NT2/D1 (cell line): ENCODE measurements around the gene ALDH1L2.

Experiments used
- DNase-seq: peaks from one replicate; pipeline ENCODE4 v3.0.0-alpha.2; 2011; ENCODE audit warnings: low read depth, low spot score
- H3K27me3 ChIP-seq: 2 replicates; pipeline ENCODE4 v1.6.0; 2011; ENCODE audit warnings: mild to moderate bottlenecking; ENCODE audit not compliant: insufficient read length, insufficient read depth
- H3K36me3 ChIP-seq: 2 replicates; pipeline ENCODE4 v1.6.1; 2011; ENCODE audit warnings: mild to moderate bottlenecking, low read length, mixed read lengths; ENCODE audit not compliant: insufficient read depth, insufficient read length
- H3K4me1 ChIP-seq: 2 replicates; pipeline ENCODE4 v1.5.1; 2011; ENCODE audit not compliant: insufficient read depth, insufficient read length
- H3K4me3 ChIP-seq: 2 replicates; pipeline ENCODE4 v1.5.1; 2011; ENCODE audit warnings: low read depth; ENCODE audit not compliant: insufficient read length
- H3K9ac ChIP-seq: 2 replicates; pipeline ENCODE4 v1.6.0; 2011; ENCODE audit warnings: low read depth; ENCODE audit not compliant: insufficient read length
- H3K9me3 ChIP-seq: 2 replicates; pipeline ENCODE4 v1.5.1; 2011; ENCODE audit warnings: mild to moderate bottlenecking, low read length; ENCODE audit not compliant: insufficient read depth
- SUZ12 ChIP-seq: IDR thresholded peaks from 2 replicates; pipeline ENCODE4 v1.6.1; 2011; ENCODE audit not compliant: insufficient read length, insufficient read depth; ENCODE audit errors: extremely low read depth
- YY1 ChIP-seq: IDR thresholded peaks from 2 replicates; pipeline ENCODE4 v1.6.1; 2011; ENCODE audit not compliant: insufficient read length, insufficient read depth
- ZNF274 ChIP-seq: IDR thresholded peaks from 2 replicates; pipeline ENCODE4 v1.6.1; 2011; ENCODE audit warnings: mild to moderate bottlenecking, low read depth, low read length

The ALDH1L2 gene

DNA sequence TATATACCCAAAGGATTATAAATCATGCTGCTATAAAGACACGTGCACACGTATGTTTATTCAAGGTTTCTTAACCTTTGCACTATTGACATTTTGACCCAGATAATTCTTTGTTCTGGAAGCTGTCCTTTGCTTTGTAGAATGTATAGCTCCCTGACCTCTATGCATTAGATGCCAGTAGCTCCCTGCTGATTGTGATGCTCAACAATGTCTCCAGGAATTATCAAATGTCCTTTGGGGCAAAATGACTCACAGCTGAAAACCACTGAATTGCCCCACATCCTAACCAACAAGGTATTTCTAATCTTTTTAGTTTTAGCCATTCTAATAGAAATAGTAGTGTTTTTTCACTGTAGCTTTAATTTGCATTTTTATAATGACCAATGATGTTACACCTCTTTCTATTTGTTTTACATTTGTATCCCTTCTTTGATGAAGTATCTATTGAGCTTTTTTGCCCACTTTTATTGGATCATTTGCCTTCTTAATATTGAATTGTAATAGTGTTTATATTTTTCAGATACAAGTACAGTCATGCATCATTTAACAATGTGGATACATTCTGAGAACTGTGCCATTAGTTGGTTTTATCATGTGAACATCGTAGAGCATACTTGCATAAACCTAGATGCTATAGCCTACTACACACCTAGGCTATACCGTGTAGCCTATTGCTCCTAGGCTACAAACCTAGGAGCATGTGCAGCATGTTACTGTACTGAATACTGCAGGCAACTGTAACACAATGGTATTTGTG lies 108.5 kb downstream of the ALDH1L2 start:
- Histone ChIP-seq H3K27me3 (no peaks in the 10 kb centered on the region), H3K36me3 (no peaks in the 10 kb centered on the region), H3K4me1 (no peaks in the 10 kb centered on the region), H3K9ac (no peak overlapping the region), H3K9me3 (no peaks in the 10 kb centered on the region), H3K4me3 (no peak overlapping the region)
- no peak for DNase-seq
- TF ChIP-seq YY1 (no peak), ZNF274 (no peak), SUZ12 (no peak)

DNA sequence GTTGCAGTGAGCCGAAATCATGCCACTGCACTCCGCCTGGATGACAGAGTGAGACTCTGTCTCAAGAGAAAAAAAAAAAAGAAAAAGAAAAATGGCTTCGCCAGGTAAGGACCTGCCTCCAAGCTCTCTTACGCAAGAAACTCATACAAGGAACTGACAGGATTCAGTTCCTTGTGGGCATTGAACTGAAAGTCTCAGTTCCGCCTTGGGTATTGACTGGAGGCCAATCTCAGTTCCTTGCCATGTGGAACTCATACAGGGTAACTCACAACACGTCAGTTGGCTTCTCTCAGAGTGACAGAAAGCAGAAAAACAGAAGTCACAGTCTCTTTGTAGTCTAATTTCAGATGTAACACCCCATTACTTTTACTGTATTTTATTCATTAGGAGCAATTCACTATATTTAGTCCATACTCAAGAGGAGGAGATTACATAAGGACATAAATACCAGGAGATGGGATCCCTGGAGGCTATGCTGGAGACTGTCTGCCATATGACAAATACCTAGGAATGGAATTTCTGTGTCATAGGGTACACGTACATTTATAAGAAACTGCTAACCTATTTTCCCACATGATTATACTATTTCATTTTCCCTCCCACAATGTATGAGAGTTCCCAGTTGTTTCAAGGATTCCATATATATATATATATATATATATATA lies 109.5 kb downstream of the ALDH1L2 start:
- no peak overlapping the region for H3K9ac ChIP-seq

GRCh38 chr12:104973250-104973649 lies 111.0 kb downstream of the ALDH1L2 start:
- TF ChIP-seq ZNF274 (no peak), YY1 (no peak), SUZ12 (no peak)
- DNase-seq, result no peak
- no peaks in the 10 kb centered on the region for H3K36me3 ChIP-seq

More for the DNA sequence above, 109.5 kb downstream of the ALDH1L2 start:
- TF ChIP-seq SUZ12, result no peak
- no peak for TF ChIP-seq ZNF274
- TF ChIP-seq YY1, result no peak
- no peak for DNase-seq
- Histone ChIP-seq H3K27me3 (no peaks in the 10 kb centered on the region), H3K4me3 (no peak overlapping the region), H3K9me3 (no peaks in the 10 kb centered on the region), H3K36me3 (no peaks in the 10 kb centered on the region), H3K4me1 (no peaks in the 10 kb centered on the region)

GRCh38 chr12:104971306-104971705 lies 113.0 kb downstream of the ALDH1L2 start:
- DNase-seq, result no peak
- no peaks in the 10 kb centered on the region for H3K36me3 ChIP-seq
- H3K27me3 ChIP-seq, result no peaks in the 10 kb centered on the region
- no peak overlapping the region for H3K9ac ChIP-seq
- no peak overlapping the region for H3K4me3 ChIP-seq
- no peaks in the 10 kb centered on the region for H3K4me1 ChIP-seq
- no peaks in the 10 kb centered on the region for H3K9me3 ChIP-seq
- TF ChIP-seq ZNF274 (no peak), YY1 (no peak), SUZ12 (no peak)

More at GRCh38 chr12:104973250-104973649, 111.0 kb downstream of the ALDH1L2 start:
- no peak overlapping the region for H3K4me3 ChIP-seq
- no peaks in the 10 kb centered on the region for H3K4me1 ChIP-seq
- no peaks in the 10 kb centered on the region for H3K9me3 ChIP-seq
- no peak overlapping the region for H3K9ac ChIP-seq
- no peaks in the 10 kb centered on the region for H3K27me3 ChIP-seq
